HEK293 (cell line): ENCODE data around the gene CA10.

Experiments
- CTCF ChIA-PET: fragments of 350-600 bp; formaldehyde crosslinking; extraction: SDS; loops from one replicate; lab custom pipeline; 2021; ENCODE audit warnings: antibody characterized with exemption; lab: Yijun Ruan, JAX
- POLR2A ChIA-PET: fragments of 300-600 bp; formaldehyde crosslinking; extraction: SDS; loops from one replicate; lab custom pipeline; 2020; ENCODE audit warnings: antibody characterized with exemption, inconsistent platforms; lab: Yijun Ruan, JAX
- H3K27ac ChIP-seq: fragments of 200-500 bp; sonication (Bioruptor generic); 2 replicates; pipeline ENCODE4 v1.5.1; 2014; ENCODE audit warnings: low read depth, low read length, control low read depth, inconsistent platforms; ENCODE audit errors: extremely low read depth
- H3K36me3 ChIP-seq, 2 experiments: fragments of 200-500 bp in 1 of 2; sonication (Bioruptor generic) in 1 of 2; 1 replicate in 1 of 2; 2 replicates in 1 of 2; pipeline ENCODE4 v1.5.1; 2014 to 2017; ENCODE audit warnings: inconsistent platforms in 2 of 2, low read length in 2 of 2; ENCODE audit not compliant: control insufficient read depth in 2 of 2, insufficient read depth in 1 of 2
- H3K4me1 ChIP-seq: fragments of 200-500 bp; sonication (Bioruptor generic); 2 replicates; pipeline ENCODE4 v1.5.1; 2014; ENCODE audit warnings: mild to moderate bottlenecking, low read length, inconsistent platforms; ENCODE audit not compliant: control insufficient read depth, insufficient read depth
- H3K4me3 ChIP-seq: 2 replicates; pipeline ENCODE4 v1.5.1; 2011; ENCODE audit warnings: low read depth, mild to moderate bottlenecking, control low read depth, low read length, moderate library complexity
- H3K9me3 ChIP-seq: fragments of 200-500 bp; sonication (Bioruptor generic); 2 replicates; pipeline ENCODE4 v1.5.1; 2014; ENCODE audit warnings: low read depth, low read length, inconsistent platforms; ENCODE audit not compliant: control insufficient read depth, insufficient read depth
- FEZF1 ChIP-seq: fragments of 450-650 bp; formaldehyde crosslinking; IDR thresholded peaks from 2 replicates; pipeline ENCODE4 v1.5.1; 2016; ENCODE audit warnings: missing biosample characterization, missing genetic modification characterization
- IKZF3 ChIP-seq: fragments of 450-650 bp; IDR thresholded peaks from 2 replicates; pipeline ENCODE4 v1.5.0; 2018; ENCODE audit warnings: missing biosample characterization, mild to moderate bottlenecking, missing genetic modification characterization, moderate library complexity
- PRDM10 ChIP-seq: fragments of 450-650 bp; formaldehyde crosslinking; IDR thresholded peaks from 2 replicates; pipeline ENCODE4 v1.5.1; 2016; ENCODE audit warnings: missing biosample characterization, missing genetic modification characterization
- PRDM4 ChIP-seq: fragments of 450-650 bp; formaldehyde crosslinking; IDR thresholded peaks from 2 replicates; pipeline ENCODE4 v1.5.1; 2017; ENCODE audit warnings: missing biosample characterization, missing genetic modification characterization
- ZEB2 ChIP-seq: fragments of 450-650 bp; formaldehyde crosslinking; IDR thresholded peaks from 2 replicates; pipeline ENCODE4 v1.5.1; 2016; ENCODE audit warnings: missing biosample characterization, missing genetic modification characterization
- ZNF174 ChIP-seq: fragments of 450-650 bp; formaldehyde crosslinking; IDR thresholded peaks from 2 replicates; pipeline ENCODE4 v1.5.0; 2017; ENCODE audit warnings: missing biosample characterization, mild to moderate bottlenecking, missing genetic modification characterization
- ZNF2 ChIP-seq: fragments of 450-650 bp; formaldehyde crosslinking; IDR thresholded peaks from 2 replicates; pipeline ENCODE4 v1.5.1; 2016; ENCODE audit warnings: missing biosample characterization, missing genetic modification characterization
- ZNF366 ChIP-seq: fragments of 450-650 bp; formaldehyde crosslinking; conservative IDR thresholded peaks from 2 replicates; pipeline ENCODE4 v1.5.1; 2016; ENCODE audit warnings: missing biosample characterization, missing genetic modification characterization
- ZNF433 ChIP-seq: fragments of 450-650 bp; formaldehyde crosslinking; IDR thresholded peaks from 2 replicates; pipeline ENCODE4 v1.5.1; 2016; ENCODE audit warnings: missing biosample characterization, missing genetic modification characterization, low read depth
- ZNF580 ChIP-seq: fragments of 450-650 bp; formaldehyde crosslinking; IDR thresholded peaks from 2 replicates; pipeline ENCODE4 v1.5.1; 2016; ENCODE audit warnings: missing biosample characterization, missing genetic modification characterization
- ZNF768 ChIP-seq: fragments of 450-650 bp; formaldehyde crosslinking; IDR thresholded peaks from 2 replicates; pipeline ENCODE4 v1.5.1; 2018; ENCODE audit warnings: missing biosample characterization, mild to moderate bottlenecking, missing genetic modification characterization
- TF ChIP-seq, protein P1 (sequence below): fragments of 450-650 bp; formaldehyde crosslinking; optimal IDR thresholded peaks from 2 replicates; pipeline ENCODE3; 2016; ENCODE audit warnings: missing biosample characterization, mild to moderate bottlenecking, missing genetic modification characterization
- TF ChIP-seq, protein P2 (sequence below): fragments of 450-650 bp; formaldehyde crosslinking; IDR thresholded peaks from 2 replicates; pipeline ENCODE4 v1.5.1; 2016; ENCODE audit warnings: missing biosample characterization, missing genetic modification characterization, low read depth

Gene CA10

GRCh38 chr17:51667706-51668083 is 490.8 kb downstream of the CA10 start:
- CTCF ChIA-PET, result interaction anchor here (0.5 to 1.1 kb wide), 4 partner anchors 15 to 206 kb away, joined by 3 to 5 read pairs (median 4); no protein-coding TSS in a partner anchor
- no peaks in the 10 kb centered on the region for H3K36me3 ChIP-seq
- no peak overlapping the region for H3K4me3 ChIP-seq
- no peak for TF ChIP-seq ZNF580
- peaks cover 3% of the 10 kb centered on the region; the same call in 1 of the 2 replicates for H3K9me3 ChIP-seq
- peaks cover 14% of the 10 kb centered on the region for H3K4me1 ChIP-seq
- POLR2A ChIA-PET, result no interaction called here
- H3K27ac ChIP-seq, result 0 out of 2 replicates have a peak overlapping the region, but pooled peaks have one; percentile 24

DNA sequence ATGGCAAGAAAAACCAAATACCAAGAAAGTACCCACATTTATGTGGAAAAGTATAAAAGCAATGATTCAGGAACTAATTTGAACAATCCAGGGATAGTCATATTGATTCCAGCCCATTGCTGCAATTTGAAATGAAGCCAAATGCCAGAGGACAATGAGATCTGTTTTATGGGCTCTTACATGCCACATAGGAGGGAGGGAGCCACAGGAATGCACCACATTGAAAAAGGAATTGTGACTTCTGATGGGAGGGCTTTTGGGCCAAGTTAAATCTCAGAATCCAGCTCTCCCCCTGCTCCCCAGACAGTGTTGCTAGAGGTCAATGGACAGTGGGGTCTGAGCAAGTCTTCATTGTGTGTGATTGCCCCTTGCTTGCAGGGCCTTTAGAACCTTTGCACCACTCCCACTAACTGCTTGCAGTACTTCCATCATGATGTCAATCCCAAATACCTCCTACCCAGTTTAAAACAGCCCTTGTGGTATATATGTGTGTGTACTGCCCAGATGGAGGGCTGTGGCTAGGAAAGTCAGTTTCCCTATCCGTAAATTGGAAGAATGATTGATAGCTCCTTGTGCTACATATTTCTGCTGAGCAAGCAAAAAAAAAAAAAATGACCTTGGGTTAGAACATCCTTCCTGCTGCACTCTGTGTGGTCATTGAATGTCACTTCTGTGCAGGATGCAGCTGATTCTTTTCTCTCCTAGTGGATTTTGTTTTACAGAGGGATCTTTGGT is 491.4 kb downstream of the CA10 start:
- Histone ChIP-seq H3K27ac (no peak overlapping the region), H3K36me3 (no peaks in the 10 kb centered on the region), H3K4me3 (no peak overlapping the region), H3K9me3 (peaks cover 3% of the 10 kb centered on the region; the same call in 1 of the 2 replicates), H3K4me1 (peaks cover 14% of the 10 kb centered on the region)
- POLR2A ChIA-PET, result no interaction called here
- no peak for TF ChIP-seq ZNF174 (tag by site-specific recombination)
- peak; percentile 51 for TF ChIP-seq PRDM10 (tag by site-specific recombination)
- CTCF ChIA-PET, result interaction anchor here (0.6 to 1.1 kb wide), 3 partner anchors 14 to 205 kb away, joined by 3 to 4 read pairs (median 3); no protein-coding TSS in a partner anchor

GRCh38 chr17:51662204-51663056 is 496.1 kb downstream of the CA10 start:
- H3K27ac ChIP-seq, result no peak overlapping the region
- H3K4me3 ChIP-seq, result no peak overlapping the region
- POLR2A ChIA-PET, result interaction anchor here (1.6 kb wide), 1 partner anchor 12 kb away, joined by 3 read pairs; no protein-coding TSS in a partner anchor
- CTCF ChIA-PET, result no interaction called here
- no peaks in the 10 kb centered on the region for H3K36me3 ChIP-seq
- no peaks in the 10 kb centered on the region for H3K9me3 ChIP-seq
- peaks cover 10% of the 10 kb centered on the region for H3K4me1 ChIP-seq
- TF ChIP-seq ZNF768 (tag by site-specific recombination) (peak; percentile 14; the same call in 1 of the 2 replicates), ZNF366 (tag by site-specific recombination) (no peak)

GRCh38 chr17:51661403-51661802 is 497.1 kb downstream of the CA10 start:
- Histone ChIP-seq H3K9me3 (no peaks in the 10 kb centered on the region), H3K36me3 (no peaks in the 10 kb centered on the region), H3K4me1 (peaks cover 10% of the 10 kb centered on the region), H3K27ac (no peak overlapping the region), H3K4me3 (no peak overlapping the region)
- POLR2A ChIA-PET, result interaction anchor here (1.6 kb wide), 1 partner anchor 11 kb away, joined by 3 read pairs; no protein-coding TSS in a partner anchor
- CTCF ChIA-PET, result interaction anchor here (1.1 to 1.2 kb wide), 2 partner anchors 21 to 34 kb away, joined by 3 to 4 read pairs; no protein-coding TSS in a partner anchor
- TF ChIP-seq ZNF433 (tag by site-specific recombination), result no peak
- TF ChIP-seq, protein P1, sequence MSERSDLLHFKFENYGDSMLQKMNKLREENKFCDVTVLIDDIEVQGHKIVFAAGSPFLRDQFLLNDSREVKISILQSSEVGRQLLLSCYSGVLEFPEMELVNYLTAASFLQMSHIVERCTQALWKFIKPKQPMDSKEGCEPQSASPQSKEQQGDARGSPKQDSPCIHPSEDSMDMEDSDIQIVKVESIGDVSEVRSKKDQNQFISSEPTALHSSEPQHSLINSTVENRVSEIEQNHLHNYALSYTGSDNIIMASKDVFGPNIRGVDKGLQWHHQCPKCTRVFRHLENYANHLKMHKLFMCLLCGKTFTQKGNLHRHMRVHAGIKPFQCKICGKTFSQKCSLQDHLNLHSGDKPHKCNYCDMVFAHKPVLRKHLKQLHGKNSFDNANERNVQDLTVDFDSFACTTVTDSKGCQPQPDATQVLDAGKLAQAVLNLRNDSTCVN (tag by site-specific recombination), result no peak
- TF ChIP-seq, protein P2, sequence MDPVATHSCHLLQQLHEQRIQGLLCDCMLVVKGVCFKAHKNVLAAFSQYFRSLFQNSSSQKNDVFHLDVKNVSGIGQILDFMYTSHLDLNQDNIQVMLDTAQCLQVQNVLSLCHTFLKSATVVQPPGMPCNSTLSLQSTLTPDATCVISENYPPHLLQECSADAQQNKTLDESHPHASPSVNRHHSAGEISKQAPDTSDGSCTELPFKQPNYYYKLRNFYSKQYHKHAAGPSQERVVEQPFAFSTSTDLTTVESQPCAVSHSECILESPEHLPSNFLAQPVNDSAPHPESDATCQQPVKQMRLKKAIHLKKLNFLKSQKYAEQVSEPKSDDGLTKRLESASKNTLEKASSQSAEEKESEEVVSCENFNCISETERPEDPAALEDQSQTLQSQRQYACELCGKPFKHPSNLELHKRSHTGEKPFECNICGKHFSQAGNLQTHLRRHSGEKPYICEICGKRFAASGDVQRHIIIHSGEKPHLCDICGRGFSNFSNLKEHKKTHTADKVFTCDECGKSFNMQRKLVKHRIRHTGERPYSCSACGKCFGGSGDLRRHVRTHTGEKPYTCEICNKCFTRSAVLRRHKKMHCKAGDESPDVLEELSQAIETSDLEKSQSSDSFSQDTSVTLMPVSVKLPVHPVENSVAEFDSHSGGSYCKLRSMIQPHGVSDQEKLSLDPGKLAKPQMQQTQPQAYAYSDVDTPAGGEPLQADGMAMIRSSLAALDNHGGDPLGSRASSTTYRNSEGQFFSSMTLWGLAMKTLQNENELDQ (tag by site-specific recombination), result no peak
- TF ChIP-seq PRDM4 (tag by site-specific recombination), result no peak
- TF ChIP-seq ZEB2, result no peak
- no peak for TF ChIP-seq IKZF3 (tag by site-specific recombination)
- no peak for TF ChIP-seq ZNF2 (tag by site-specific recombination)
- no peak for TF ChIP-seq ZNF768 (tag by site-specific recombination)
- no peak for TF ChIP-seq FEZF1 (tag by site-specific recombination)
